GM10266 (cell line): ENCODE measurements around the gene GRIK5.
"Not testable (repeated sequence)": the region's sequence is repeated elsewhere in the genome, so short reads cannot be mapped to it uniquely, and the experiment has no call there.

Experiments
- DNase-seq: peaks from one replicate; pipeline ENCODE4 v3.0.0; 2012; ENCODE audit errors: extremely low spot score
- CTCF ChIP-seq: IDR thresholded peaks from 2 replicates; pipeline ENCODE4 v1.5.1; 2012; ENCODE audit warnings: mild to moderate bottlenecking, low read depth; ENCODE audit not compliant: control insufficient read depth, insufficient read depth; ENCODE audit errors: missing control alignments

GRIK5 gene

GRCh38 chr19:42105368-42105767 lies 35.4 kb upstream of the GRIK5 start:
- TF ChIP-seq CTCF, result no peak
- no peak for DNase-seq

- no peak for TF ChIP-seq CTCF
- DNase-seq, result no peak
These were observed 32.9 kb upstream of the GRIK5 start for GRCh38 chr19:42102877-42103276.

- DNase-seq, result not testable (repeated sequence)
These were observed 30.2 kb upstream of the GRIK5 start for GRCh38 chr19:42100241-42100640.

- no peak for DNase-seq
These were observed 29.4 kb upstream of the GRIK5 start for GRCh38 chr19:42099336-42099925.

GRCh38 chr19:42098781-42099180 lies 28.8 kb upstream of the GRIK5 start:
- DNase-seq, result no peak
- TF ChIP-seq CTCF, result no peak

More at GRCh38 chr19:42099336-42099925, 29.4 kb upstream of the GRIK5 start:
- TF ChIP-seq CTCF, result no peak

GRCh38 chr19:42097461-42097860 lies 27.5 kb upstream of the GRIK5 start:
- no peak for DNase-seq
- TF ChIP-seq CTCF, result no peak

GRCh38 chr19:42096255-42096837 lies 26.3 kb upstream of the GRIK5 start:
- TF ChIP-seq CTCF, result no peak
- no peak for DNase-seq
